Measurements from ENCODE around the gene RASSF3.

Gene RASSF3

DNA sequence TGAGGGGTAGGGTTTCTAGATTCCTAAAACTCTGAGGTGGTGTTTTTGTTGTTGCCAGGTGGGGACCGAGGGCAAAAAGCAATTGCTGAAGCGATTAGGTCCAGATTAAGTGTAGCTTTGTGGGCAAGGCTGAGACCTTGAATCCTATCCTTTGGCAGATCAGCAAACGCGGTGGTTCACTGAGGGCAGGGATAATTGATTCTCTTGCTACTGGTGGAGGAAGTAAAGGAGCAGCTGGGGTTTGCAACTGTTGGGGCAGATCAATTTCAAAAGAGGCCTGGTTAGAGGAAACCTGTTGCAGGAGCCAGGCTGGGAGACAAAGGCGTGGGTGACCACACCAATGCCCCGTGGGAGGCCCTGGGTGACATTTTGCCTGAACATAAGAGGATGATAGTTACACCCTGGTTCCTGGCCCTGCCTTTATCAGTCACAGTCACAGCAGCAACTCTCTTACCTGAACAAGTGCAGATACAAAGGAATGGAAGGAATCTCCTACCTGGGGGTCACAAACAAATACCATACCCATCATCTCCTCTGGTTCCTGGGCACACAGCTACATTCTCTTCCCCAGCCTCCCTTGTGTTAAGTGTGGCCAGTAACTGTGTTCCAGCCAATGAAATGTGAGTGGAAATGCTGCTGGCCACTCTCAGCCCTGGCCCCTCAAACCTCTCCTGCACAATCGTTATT lies 43.3 kb upstream of the RASSF3 start:
- no peak overlapping the region for H3K4me3 ChIP-seq (ENCODE audit: low read depth, low read length, poor library complexity, severe bottlenecking)

DNA sequence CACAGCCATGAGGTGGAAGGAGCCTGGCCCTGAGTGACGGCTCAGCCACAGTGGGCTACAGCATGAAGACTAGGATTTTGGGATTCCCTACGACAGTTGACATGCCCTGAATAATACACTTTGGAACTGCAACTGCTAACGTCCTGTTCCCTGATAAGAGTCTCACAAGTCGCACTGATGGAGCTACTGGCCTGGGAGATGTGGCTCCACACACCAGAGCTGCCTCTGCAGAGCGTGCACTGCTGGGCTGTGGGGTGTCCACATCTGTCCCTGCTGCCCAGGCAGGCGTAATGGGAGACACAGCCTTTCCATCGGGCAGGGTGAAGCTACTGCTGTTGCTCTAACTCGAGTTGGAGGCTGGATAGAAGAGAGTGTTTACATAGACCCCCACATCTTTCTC lies 42.7 kb upstream of the RASSF3 start:
- H3K4me2 ChIP-seq (ENCODE audit: low read length), result no peak overlapping the region
- no peaks in the 10 kb centered on the region for H3F3A ChIP-seq (ENCODE audit: insufficient read depth, low read length)
- no peaks in the 10 kb centered on the region; the same call in 1 of the 2 replicates for H3K27me3 ChIP-seq (ENCODE audit: insufficient read depth, low read length)
- H3K9me3 ChIP-seq (ENCODE audit: low read length), result no peaks in the 10 kb centered on the region
- H3K4me1 ChIP-seq (ENCODE audit: insufficient read depth, low read length, severe bottlenecking), result no peaks in the 10 kb centered on the region
- H3K27ac ChIP-seq (ENCODE audit: low read depth, low read length, poor library complexity, severe bottlenecking), result no peak overlapping the region
- H2AFZ ChIP-seq (ENCODE audit: low read length), result no peak overlapping the region
- H3K9me2 ChIP-seq (ENCODE audit: low read depth, low read length), result no peaks in the 10 kb centered on the region
- no peaks in the 10 kb centered on the region for H3K79me2 ChIP-seq (ENCODE audit: insufficient read depth, low read length)
- H3K9ac ChIP-seq (ENCODE audit: low read length), result no peak overlapping the region
- TF ChIP-seq CTCF (IDR thresholded peaks at IDR 0.05; ENCODE audit: low read length) (no peak), EZH2 (IDR thresholded peaks at IDR 0.05; ENCODE audit: borderline replicate concordance, low read length) (no peak)
- H3K4me3 ChIP-seq (ENCODE audit: low read depth, low read length, poor library complexity, severe bottlenecking), result no peak overlapping the region
- no peaks in the 10 kb centered on the region for H3K36me3 ChIP-seq (ENCODE audit: insufficient read depth, low read length)
- H4K20me1 ChIP-seq (ENCODE audit: insufficient read depth, low read length), result no peaks in the 10 kb centered on the region

More for the DNA sequence above, 43.3 kb upstream of the RASSF3 start:
- Histone ChIP-seq H3K9ac (ENCODE audit: low read length) (no peak overlapping the region), H3K79me2 (ENCODE audit: insufficient read depth, low read length) (no peaks in the 10 kb centered on the region), H3K27ac (ENCODE audit: low read depth, low read length, poor library complexity, severe bottlenecking) (no peak overlapping the region), H4K20me1 (ENCODE audit: insufficient read depth, low read length) (no peaks in the 10 kb centered on the region), H3K4me2 (ENCODE audit: low read length) (no peak overlapping the region), H2AFZ (ENCODE audit: low read length) (no peak overlapping the region), H3K9me2 (ENCODE audit: low read depth, low read length) (no peaks in the 10 kb centered on the region), H3K36me3 (ENCODE audit: insufficient read depth, low read length) (no peaks in the 10 kb centered on the region), H3F3A (ENCODE audit: insufficient read depth, low read length) (no peaks in the 10 kb centered on the region), H3K4me1 (ENCODE audit: insufficient read depth, low read length, severe bottlenecking) (no peaks in the 10 kb centered on the region), H3K27me3 (ENCODE audit: insufficient read depth, low read length) (no peaks in the 10 kb centered on the region; the same call in 1 of the 2 replicates), H3K9me3 (ENCODE audit: low read length) (no peaks in the 10 kb centered on the region)
- TF ChIP-seq CTCF (IDR thresholded peaks at IDR 0.05; ENCODE audit: low read length) (no peak), EZH2 (IDR thresholded peaks at IDR 0.05; ENCODE audit: borderline replicate concordance, low read length) (no peak)

- TF ChIP-seq EZH2 (IDR thresholded peaks at IDR 0.05; ENCODE audit: borderline replicate concordance, low read length), result no peak
- TF ChIP-seq CTCF (IDR thresholded peaks at IDR 0.05; ENCODE audit: low read length), result no peak
- no peaks in the 10 kb centered on the region for H3F3A ChIP-seq (ENCODE audit: insufficient read depth, low read length)
- H3K36me3 ChIP-seq (ENCODE audit: insufficient read depth, low read length), result no peaks in the 10 kb centered on the region
- no peaks in the 10 kb centered on the region; the same call in 1 of the 2 replicates for H3K27me3 ChIP-seq (ENCODE audit: insufficient read depth, low read length)
- H2AFZ ChIP-seq (ENCODE audit: low read length), result no peak overlapping the region
- no peaks in the 10 kb centered on the region for H4K20me1 ChIP-seq (ENCODE audit: insufficient read depth, low read length)
- H3K9me3 ChIP-seq (ENCODE audit: low read length), result no peaks in the 10 kb centered on the region
- no peaks in the 10 kb centered on the region for H3K79me2 ChIP-seq (ENCODE audit: insufficient read depth, low read length)
- H3K9me2 ChIP-seq (ENCODE audit: low read depth, low read length), result no peaks in the 10 kb centered on the region
- H3K4me3 ChIP-seq (ENCODE audit: low read depth, low read length, poor library complexity, severe bottlenecking), result no peak overlapping the region
- no peak overlapping the region for H3K4me2 ChIP-seq (ENCODE audit: low read length)
- H3K4me1 ChIP-seq (ENCODE audit: insufficient read depth, low read length, severe bottlenecking), result no peaks in the 10 kb centered on the region
- no peak overlapping the region for H3K9ac ChIP-seq (ENCODE audit: low read length)
- no peak overlapping the region for H3K27ac ChIP-seq (ENCODE audit: low read depth, low read length, poor library complexity, severe bottlenecking)
Measured at GRCh38 chr12:64568298-64568697, 42.0 kb upstream of the RASSF3 start.
